Chondrocyte (in vitro differentiated cells): Measurements from ENCODE around the gene NTN5. TPM values are rescaled to one million over a fixed set of nuclear protein-coding genes. Genes with fewer than 3 reads are reported as not detected.

ENCODE experiments used
- DNase-seq: peaks from one replicate; pipeline ENCODE4 v3.0.0; 2021; ENCODE audit warnings: mixed read lengths, low spot score
- H3K27ac Mint-ChIP-seq: one replicate; pipeline ENCODE4 v1.8.0; 2021; ENCODE audit warnings: mild to moderate bottlenecking, moderate library complexity, mixed read lengths; ENCODE audit not compliant: unreplicated experiment
- H3K27me3 Mint-ChIP-seq: 2 replicates; pipeline ENCODE4 v1.8.0; 2021; ENCODE audit warnings: low read depth, mixed read lengths
- H3K36me3 Mint-ChIP-seq: 2 replicates; pipeline ENCODE4 v1.8.0; 2021; ENCODE audit warnings: low read depth, mixed read lengths
- H3K4me1 Mint-ChIP-seq: 2 replicates; pipeline ENCODE4 v1.8.0; 2021; ENCODE audit warnings: low read depth, mild to moderate bottlenecking, mixed read lengths
- H3K4me3 Mint-ChIP-seq: one replicate; pipeline ENCODE4 v1.8.0; 2021; ENCODE audit warnings: mild to moderate bottlenecking, moderate library complexity, mixed read lengths; ENCODE audit not compliant: unreplicated experiment
- H3K9me3 Mint-ChIP-seq: 2 replicates; pipeline ENCODE4 v1.8.0; 2021; ENCODE audit warnings: low read depth, mixed read lengths
- CTCF ChIP-seq: fragments of 200-600 bp; sonication (generic); IDR thresholded peaks from 2 replicates; pipeline ENCODE4 v1.5.0; 2021; ENCODE audit warnings: antibody characterized with exemption, mild to moderate bottlenecking, moderate library complexity
- total RNA-seq: library from RNA; stranded (reverse); gene quantifications from 3 replicates; pipeline ENCODE4 v1.2.1, GENCODE V29; 2021

Gene NTN5
- total RNA-seq, 1 donor from 2014 or later: 0.97 TPM

GRCh38 chr19:48668332-48668731, 4.5 kb downstream of the NTN5 start:
- TF ChIP-seq CTCF: no peak
- Mint-ChIP-seq H3K27me3 (no peaks in the 10 kb centered on the region), H3K4me1 (no peaks in the 10 kb centered on the region), H3K27ac (no peak overlapping the region), H3K36me3 (no peaks in the 10 kb centered on the region), H3K9me3 (no peaks in the 10 kb centered on the region), H3K4me3 (no peak overlapping the region)
- DNase-seq: no peak

GRCh38 chr19:48665786-48666185, 7.0 kb downstream of the NTN5 start:
- DNase-seq: no peak
- H3K4me1 Mint-ChIP-seq: peaks cover 3% of the 10 kb centered on the region
- H3K27ac Mint-ChIP-seq: no peak overlapping the region
- TF ChIP-seq CTCF: no peak
- H3K4me3 Mint-ChIP-seq: no peak overlapping the region
- H3K27me3 Mint-ChIP-seq: no peaks in the 10 kb centered on the region
- no peaks in the 10 kb centered on the region for H3K36me3 Mint-ChIP-seq
- H3K9me3 Mint-ChIP-seq: no peaks in the 10 kb centered on the region

GRCh38 chr19:48664476-48664875, 8.3 kb downstream of the NTN5 start:
- no peak overlapping the region for H3K27ac Mint-ChIP-seq
- no peaks in the 10 kb centered on the region for H3K9me3 Mint-ChIP-seq
- DNase-seq: no peak
- no peak for TF ChIP-seq CTCF
- no peak overlapping the region for H3K4me3 Mint-ChIP-seq
- no peaks in the 10 kb centered on the region for H3K27me3 Mint-ChIP-seq
- H3K4me1 Mint-ChIP-seq: peaks cover 5% of the 10 kb centered on the region
- no peaks in the 10 kb centered on the region for H3K36me3 Mint-ChIP-seq

- no peak overlapping the region for H3K4me3 Mint-ChIP-seq
- no peaks in the 10 kb centered on the region for H3K9me3 Mint-ChIP-seq
- H3K4me1 Mint-ChIP-seq: peaks cover 5% of the 10 kb centered on the region
- no peaks in the 10 kb centered on the region for H3K27me3 Mint-ChIP-seq
- DNase-seq: no peak
- no peak overlapping the region for H3K27ac Mint-ChIP-seq
- no peak for TF ChIP-seq CTCF
- H3K36me3 Mint-ChIP-seq: no peaks in the 10 kb centered on the region
Measured at GRCh38 chr19:48663667-48664066, 9.2 kb downstream of the NTN5 start.

GRCh38 chr19:48661711-48662090, 11.1 kb downstream of the NTN5 start:
- DNase-seq: no peak
- Mint-ChIP-seq H3K4me3 (no peak overlapping the region), H3K27me3 (no peaks in the 10 kb centered on the region), H3K36me3 (no peaks in the 10 kb centered on the region), H3K27ac (no peak overlapping the region), H3K9me3 (no peaks in the 10 kb centered on the region), H3K4me1 (peaks cover 11% of the 10 kb centered on the region)
- TF ChIP-seq CTCF: no peak
